ENCODE measurements around the gene DAB2IP.

DNA sequence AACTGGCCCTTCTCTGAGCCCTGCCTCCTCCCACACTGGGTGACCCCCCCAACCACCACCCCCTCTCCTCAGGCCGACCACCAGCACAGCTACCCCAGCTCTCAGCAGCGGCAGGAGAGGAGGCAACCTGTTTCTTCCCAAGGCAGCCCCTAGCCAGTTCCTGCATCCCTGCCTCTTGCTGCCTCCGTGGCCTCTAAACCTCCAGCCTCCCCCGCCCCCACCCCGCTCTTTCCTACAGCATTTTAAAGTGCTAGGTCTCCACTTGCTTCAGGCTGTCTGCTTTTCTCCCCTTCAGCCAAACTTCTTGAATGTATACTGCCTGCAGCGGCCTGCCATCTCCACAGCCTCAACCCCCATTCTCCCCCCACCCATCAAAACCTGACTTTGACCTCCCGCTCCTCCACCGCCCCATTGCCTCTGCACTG is 135.6 kb downstream of the DAB2IP start:
- TF ChIP-seq, protein P1, sequence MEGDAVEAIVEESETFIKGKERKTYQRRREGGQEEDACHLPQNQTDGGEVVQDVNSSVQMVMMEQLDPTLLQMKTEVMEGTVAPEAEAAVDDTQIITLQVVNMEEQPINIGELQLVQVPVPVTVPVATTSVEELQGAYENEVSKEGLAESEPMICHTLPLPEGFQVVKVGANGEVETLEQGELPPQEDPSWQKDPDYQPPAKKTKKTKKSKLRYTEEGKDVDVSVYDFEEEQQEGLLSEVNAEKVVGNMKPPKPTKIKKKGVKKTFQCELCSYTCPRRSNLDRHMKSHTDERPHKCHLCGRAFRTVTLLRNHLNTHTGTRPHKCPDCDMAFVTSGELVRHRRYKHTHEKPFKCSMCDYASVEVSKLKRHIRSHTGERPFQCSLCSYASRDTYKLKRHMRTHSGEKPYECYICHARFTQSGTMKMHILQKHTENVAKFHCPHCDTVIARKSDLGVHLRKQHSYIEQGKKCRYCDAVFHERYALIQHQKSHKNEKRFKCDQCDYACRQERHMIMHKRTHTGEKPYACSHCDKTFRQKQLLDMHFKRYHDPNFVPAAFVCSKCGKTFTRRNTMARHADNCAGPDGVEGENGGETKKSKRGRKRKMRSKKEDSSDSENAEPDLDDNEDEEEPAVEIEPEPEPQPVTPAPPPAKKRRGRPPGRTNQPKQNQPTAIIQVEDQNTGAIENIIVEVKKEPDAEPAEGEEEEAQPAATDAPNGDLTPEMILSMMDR (IDR thresholded peaks at IDR 0.05), result no peak
- TF ChIP-seq ZFX (IDR thresholded peaks at IDR 0.05; ENCODE audit: borderline replicate concordance), result no peak
